HG02970 (cell line): ENCODE data around the gene FBXW11.

Source experiments
- ATAC-seq: cut with Tn5 transposase; IDR thresholded peaks from one replicate; pipeline ENCODE4 v1.9.1; 2021; ENCODE audit warnings: mild to moderate bottlenecking, moderate library complexity, moderate number of reproducible peaks; ENCODE audit not compliant: unreplicated experiment, low FRiP score

The FBXW11 gene

GRCh38 chr5:172006321-172007174, at the start of gene FBXW11:
TSS of gene FBXW11 (minus strand) at chr5:172006638. CDS start at chr5:172006502, 136 bp downstream.
- peak; percentile 85 for ATAC-seq

GRCh38 chr5:172055996-172056395, 49.6 kb upstream of the FBXW11 start:
- ATAC-seq: no peak

GRCh38 chr5:172055421-172055820, 49.0 kb upstream of the FBXW11 start:
- ATAC-seq: no peak

GRCh38 chr5:172054611-172055153, 48.2 kb upstream of the FBXW11 start:
- ATAC-seq: no peak

GRCh38 chr5:172052450-172053236, 46.2 kb upstream of the FBXW11 start:
- no peak for ATAC-seq

GRCh38 chr5:172051643-172052339, 45.4 kb upstream of the FBXW11 start:
- ATAC-seq: no peak

- no peak for ATAC-seq
These were observed 43.6 kb upstream of the FBXW11 start for GRCh38 chr5:172050080-172050479.

- ATAC-seq: no peak
These were observed 42.9 kb upstream of the FBXW11 start for GRCh38 chr5:172049226-172049796.

- ATAC-seq: no peak
These were observed 42.2 kb upstream of the FBXW11 start for GRCh38 chr5:172048539-172049101.

GRCh38 chr5:172048170-172048422, 41.7 kb upstream of the FBXW11 start:
- no peak for ATAC-seq

- ATAC-seq: no peak
These were observed 40.2 kb upstream of the FBXW11 start for GRCh38 chr5:172046593-172046992.

- ATAC-seq: no peak
These were observed 38.8 kb upstream of the FBXW11 start for GRCh38 chr5:172045315-172045632.

GRCh38 chr5:172044631-172045314, 38.3 kb upstream of the FBXW11 start:
- no peak for ATAC-seq

- no peak for ATAC-seq
These were observed 37.4 kb upstream of the FBXW11 start for GRCh38 chr5:172043865-172044264.

GRCh38 chr5:172042183-172042582, 35.7 kb upstream of the FBXW11 start:
- no peak for ATAC-seq

GRCh38 chr5:172038167-172038566, 31.7 kb upstream of the FBXW11 start:
- ATAC-seq: no peak

GRCh38 chr5:172035049-172035448, 28.6 kb upstream of the FBXW11 start:
- ATAC-seq: no peak

- ATAC-seq: no peak
These were observed 25.5 kb upstream of the FBXW11 start for GRCh38 chr5:172031894-172032461.

GRCh38 chr5:172029876-172030275, 23.4 kb upstream of the FBXW11 start:
- ATAC-seq: no peak

- ATAC-seq: no peak
These were observed 21.7 kb upstream of the FBXW11 start for GRCh38 chr5:172028167-172028566.
